Measurements from ENCODE around the gene RIMKLB.
"Not testable (repeated sequence)": the region's sequence is repeated elsewhere in the genome, so short reads cannot be mapped to it uniquely, and the experiment has no call there.

GRCh38 chr12:8804833-8805232, 107.0 kb downstream of the RIMKLB start:
- TF ChIP-seq CTCF (IDR thresholded peaks at IDR 0.05); POLR2AphosphoS5 (IDR thresholded peaks at IDR 0.05; ENCODE audit: insufficient read depth in 1 of 2, low read depth in 1 of 2); POLR2A (IDR thresholded peaks at IDR 0.05): not testable (repeated sequence)

Measured in vagina (tissue), 2 donors.